OCI-M2 (cell line): Measurements from ENCODE around the gene TNFRSF8.

Experiments used
- DNase-seq: peaks from one replicate; lab custom pipeline; 2025; ENCODE audit not compliant: unreplicated experiment; lab: John Stamatoyannopoulos, UW

TNFRSF8 gene

DNA sequence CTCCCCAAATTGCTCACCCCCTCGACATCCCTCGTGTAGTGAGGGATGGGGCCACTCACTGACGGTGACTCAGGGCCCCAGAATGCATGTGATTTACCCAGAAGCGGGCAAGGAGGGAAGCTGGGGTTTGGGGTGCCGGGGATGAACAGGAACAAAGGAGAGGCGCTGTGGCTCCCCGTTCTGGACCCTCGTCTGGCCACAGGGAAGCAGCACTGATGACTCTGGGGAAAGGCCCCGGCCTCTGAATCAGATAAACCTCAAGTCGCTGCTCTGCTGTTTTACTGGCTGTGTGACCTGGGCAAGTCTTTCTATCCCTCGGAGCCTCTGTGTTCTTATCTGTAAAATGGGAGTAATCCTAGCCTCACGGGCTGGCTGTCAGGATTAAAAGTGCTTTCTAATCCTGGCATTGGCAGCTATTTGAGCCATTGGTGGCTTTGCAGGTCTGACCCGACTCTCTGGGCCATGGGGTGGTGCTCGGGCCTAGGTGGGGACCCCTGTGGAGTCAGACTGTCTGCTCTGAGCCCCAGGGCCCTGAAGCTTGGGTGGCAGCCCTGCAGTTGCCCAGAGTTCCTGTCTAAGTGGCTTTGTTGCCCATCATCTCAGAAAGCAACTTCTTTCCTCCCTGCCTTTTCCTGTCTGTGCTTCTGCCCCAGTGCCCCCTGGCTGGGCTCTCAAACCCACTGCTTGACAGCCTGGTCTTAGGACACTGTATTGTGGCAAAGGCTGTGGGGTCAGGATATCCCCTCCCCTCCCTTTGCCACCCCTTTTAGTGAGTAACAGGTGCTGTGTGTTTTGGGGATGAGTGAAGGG lies 109.1 kb downstream of the TNFRSF8 start:
- DNase-seq, result no peak

DNA sequence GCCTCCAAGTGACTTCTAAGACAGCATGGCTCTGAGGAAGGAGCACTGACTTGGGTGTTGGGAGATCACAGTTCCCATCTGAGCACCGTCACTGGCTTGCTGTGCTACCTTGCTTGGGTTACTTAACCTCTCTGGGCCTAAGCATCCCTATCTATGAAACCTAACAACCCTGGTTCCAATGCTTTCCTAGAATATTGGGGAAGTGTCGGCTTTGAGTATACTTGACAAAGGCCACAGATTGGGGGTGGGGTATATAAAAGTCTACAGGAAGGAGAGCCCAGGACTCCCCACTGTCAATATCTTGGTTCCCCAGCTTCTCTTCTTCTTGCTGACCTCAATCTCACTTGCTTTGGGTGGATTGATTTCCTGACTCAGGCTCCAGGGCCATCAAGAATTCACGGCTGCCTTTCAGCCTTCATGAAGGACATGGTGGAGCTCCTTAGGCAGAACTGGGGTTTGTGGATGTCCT lies 110.0 kb downstream of the TNFRSF8 start:
- DNase-seq, result no peak

DNA sequence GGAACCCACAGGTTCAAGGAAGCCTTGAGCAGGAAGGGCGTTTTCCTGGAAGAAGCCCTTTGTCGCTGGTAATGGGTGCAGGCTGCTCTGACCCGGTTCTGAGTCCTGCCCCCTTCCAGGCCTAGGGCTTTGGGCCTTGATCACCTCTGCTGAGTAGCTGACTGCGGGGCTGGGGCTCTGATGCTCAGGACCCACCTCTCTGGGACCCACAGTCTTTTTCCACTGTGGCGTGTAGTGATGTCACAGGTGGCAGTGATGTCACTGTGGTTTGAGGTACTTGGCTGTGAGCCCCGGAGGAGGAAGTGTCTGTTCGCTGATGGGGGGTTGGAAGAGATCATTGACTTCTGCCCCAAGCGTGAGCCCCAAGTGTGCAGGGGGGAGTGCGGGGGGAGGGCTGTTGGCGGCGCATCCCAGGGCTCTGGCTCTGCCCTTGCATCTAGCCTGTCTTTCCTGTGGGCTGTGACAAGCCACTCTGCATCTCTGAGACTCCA lies 110.6 kb downstream of the TNFRSF8 start:
- DNase-seq, result no peak

DNA sequence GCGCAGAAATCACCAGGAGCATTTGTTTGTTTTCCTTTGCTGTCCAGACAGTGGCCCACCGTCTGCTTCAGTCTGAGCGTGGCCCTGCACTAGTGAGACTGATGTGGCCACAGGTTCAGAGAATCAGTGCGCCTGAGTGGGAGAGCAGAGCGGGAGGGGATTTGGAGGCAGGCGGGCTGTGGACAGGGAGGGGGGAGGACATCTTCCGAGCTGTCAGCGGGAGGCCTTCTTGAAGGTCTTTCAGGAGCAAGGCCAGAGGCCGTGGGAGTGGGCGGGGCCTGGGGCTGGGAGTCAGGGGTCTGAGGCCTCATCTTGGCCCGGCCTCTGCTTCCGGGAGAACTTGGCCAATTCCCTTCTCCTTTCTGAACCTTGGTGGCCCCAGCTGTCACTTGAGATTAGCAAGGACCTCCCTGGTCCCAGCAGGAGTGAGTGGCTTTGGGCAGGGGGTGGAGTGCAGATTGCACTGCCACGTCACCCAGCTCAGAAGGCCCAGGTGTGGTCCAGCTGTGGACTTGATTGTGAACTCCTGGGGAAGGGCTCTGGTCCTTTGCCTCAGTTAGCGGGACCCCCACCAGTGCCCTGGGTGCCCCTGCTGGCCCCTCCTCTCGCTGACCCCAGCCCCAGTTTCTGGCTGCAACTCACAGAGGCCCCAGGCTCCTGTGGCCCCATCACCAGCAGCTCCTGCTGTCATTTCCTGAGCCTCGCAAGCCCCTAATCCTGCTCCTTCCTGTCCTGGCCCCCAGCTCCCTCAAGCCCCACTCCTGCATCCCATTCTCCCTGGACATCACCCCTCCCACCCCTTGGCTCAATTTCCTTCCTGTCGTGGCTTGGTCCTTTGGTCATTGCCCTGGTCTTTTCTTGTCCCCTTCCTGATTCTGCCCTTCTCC lies 112.1 kb downstream of the TNFRSF8 start:
- no peak for DNase-seq

- DNase-seq, result no peak
These were observed 113.4 kb downstream of the TNFRSF8 start for GRCh38 chr1:12176298-12177118.

DNA sequence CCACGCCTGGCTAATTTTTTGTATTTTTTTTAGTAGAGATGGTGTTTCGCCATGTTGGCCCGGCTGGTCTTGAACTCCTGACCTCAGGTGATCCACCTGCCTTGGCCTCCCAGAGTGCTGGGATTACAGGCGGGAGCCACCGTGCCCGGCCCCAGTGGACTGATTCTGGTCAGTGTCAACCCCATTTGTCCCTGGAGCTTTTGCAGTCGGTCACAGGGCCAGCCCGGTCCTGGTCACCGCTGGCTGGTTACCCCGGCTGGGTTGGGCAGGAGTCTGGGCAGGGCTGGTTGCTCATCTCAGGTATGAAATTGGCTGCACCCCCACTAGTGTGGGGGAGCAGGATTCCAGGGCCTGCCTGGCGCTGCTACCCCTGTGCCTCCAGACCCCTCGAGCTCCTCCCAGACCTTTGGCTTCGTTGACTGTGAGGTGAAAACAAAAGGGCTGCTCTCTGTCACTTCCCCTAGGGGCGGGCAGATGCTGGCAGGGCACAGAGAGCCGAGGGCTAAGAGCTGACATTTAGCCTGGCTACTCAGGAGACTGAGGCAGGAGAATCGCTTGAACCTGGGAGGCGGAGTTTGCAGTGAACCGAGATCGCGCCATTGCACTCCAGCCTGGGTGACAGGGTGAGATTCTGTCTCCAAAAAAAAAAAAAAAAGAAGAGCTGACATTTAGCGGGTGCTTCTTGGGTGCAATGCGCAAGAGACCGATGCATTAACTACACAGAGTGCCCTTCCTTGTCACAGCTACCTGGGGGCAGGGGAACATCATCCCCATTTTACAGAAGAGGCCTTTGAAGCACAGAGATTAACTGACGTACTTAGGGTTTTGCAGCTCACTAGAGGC lies 114.3 kb downstream of the TNFRSF8 start:
- DNase-seq, result no peak

DNA sequence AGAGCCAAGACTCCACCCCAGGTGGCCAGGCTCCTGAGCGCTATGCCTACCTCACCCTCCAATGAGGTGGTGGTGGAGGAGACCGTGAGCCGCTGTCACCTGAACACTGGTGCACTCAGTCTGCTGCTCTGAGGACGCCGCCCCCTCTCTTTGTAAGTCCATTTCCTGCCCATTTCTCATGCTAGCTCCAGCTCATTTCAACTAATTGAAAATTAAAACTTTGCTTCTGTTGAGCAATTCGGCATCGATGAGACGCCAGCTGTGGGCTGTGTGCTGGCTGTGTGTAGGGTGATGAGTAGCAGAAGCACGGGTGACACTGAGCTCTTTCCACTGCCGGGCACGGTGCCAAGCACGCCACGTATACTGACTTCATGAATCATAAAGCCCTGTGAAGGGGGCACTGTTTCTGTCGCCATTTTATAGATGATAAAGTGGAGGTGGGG lies 114.9 kb downstream of the TNFRSF8 start:
- DNase-seq, result no peak

DNA sequence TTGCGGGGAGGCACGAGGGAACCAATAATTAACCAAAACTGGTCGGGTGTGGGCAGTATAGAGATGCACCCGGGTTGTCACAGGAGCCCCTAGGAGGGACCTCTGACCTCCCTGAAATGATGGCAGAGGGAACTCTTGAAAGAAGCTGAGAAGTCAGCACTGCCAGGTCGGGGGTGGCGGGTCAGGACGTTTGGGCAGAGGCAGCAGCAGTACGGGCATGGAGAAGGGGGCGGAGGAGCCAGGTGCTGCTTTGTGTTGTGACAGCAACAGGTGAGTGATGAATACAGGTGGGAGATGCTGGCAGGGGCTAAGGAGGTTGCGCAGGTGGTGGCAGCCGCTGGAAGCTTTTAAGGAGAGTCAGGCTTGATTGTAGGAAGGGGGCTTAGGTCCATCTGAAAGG lies 115.4 kb downstream of the TNFRSF8 start:
- no peak for DNase-seq

DNA sequence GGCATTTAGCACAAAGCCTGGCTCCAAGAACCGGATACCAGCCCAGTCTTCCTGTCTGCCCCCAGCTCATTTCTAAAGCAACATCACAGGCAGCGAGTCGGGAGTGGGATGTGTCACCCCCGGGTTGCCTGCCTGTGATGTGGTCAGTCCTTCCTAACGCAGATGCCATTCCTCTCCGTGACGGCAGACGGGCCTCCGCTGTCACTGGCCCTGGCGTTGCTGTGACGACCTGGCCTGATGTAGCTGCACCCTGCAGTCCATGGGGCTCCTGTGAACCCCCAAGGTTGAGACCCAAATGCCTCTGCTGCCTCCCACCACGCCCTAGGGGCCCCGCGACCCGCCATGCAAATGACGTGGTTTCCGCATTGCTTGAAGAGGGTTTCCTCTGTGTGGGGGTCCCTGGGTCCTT lies 116.0 kb downstream of the TNFRSF8 start:
- no peak for DNase-seq

- DNase-seq, result no peak
These were observed 116.6 kb downstream of the TNFRSF8 start for GRCh38 chr1:12179676-12180075.

DNA sequence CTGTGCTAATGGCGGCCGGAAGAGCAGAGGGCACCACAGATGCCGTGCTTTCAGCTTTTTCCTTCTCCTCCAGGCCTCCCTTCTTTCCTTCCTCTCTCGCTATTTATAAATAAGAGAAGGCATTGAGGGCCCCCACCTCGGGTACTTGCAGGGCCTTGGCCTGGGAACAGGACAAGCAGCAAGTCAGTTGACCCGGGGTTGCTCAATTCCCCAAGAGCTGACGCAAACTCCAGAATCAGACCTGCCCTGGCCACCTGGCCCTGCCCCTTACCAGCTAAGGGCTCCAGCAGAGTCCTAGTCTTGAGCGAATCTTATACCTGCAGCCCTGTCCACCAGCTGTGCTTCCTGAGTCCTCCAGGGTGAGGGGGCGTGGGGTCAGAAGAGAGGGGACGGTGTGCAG lies 117.2 kb downstream of the TNFRSF8 start:
- no peak for DNase-seq

- DNase-seq, result no peak
These were observed 117.8 kb downstream of the TNFRSF8 start for GRCh38 chr1:12180903-12181302.

- DNase-seq, result no peak
These were observed 118.5 kb downstream of the TNFRSF8 start for GRCh38 chr1:12181568-12181967.

GRCh38 chr1:12182410-12182984 lies 119.4 kb downstream of the TNFRSF8 start:
- no peak for DNase-seq

DNA sequence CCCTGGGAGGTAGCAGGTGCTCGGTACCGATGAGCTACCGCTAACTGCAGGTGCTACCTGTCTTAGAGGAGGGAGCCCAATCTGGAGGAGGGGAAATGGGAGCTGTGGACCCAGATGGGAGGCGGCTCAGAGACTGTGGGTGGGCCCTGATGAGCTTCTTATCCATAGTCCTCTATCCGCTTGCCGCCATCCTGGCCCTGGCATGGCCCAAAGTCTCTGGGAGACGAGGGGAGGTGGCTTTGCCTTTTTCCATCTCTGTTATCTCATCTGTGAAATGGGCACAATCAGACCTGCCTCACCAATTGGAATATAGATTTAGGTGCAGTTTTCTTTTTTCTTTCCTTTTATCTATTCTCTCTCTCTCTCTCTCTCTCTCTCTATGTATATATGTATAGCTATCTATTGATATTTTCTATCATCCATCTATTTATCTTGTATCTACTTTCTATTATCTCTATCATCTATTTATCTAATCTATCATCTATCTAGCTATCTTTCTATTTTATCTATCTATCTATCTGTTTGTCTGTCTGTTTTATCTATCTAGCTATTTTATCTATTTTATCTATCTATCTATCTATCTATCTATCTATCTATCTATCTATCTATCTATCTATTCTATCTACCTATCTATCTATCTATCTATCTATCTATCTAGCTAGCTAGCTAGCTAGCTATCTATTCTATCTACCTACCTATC lies 120.1 kb downstream of the TNFRSF8 start:
- DNase-seq, result no peak

- DNase-seq, result no peak
These were observed 121.0 kb downstream of the TNFRSF8 start for GRCh38 chr1:12184008-12184681.

GRCh38 chr1:12185036-12185917 lies 122.2 kb downstream of the TNFRSF8 start:
- DNase-seq, result no peak
